Activated CD4-positive, alpha-beta T cell treated with anti-CD3 and anti-CD28 coated beads for 36 hours (primary cell): ENCODE measurements around the gene RAB8B. TPM values are rescaled to one million over a fixed set of nuclear protein-coding genes. Genes with fewer than 3 reads are reported as not detected.

Source experiments
- ATAC-seq: fragments of 200-7000 bp; cut with Tn5 transposase; one replicate; pipeline ENCODE4 v1.10.0; 2021; ENCODE audit warnings: mild to moderate bottlenecking, moderate library complexity
- CTCF ChIA-PET: fragments of 350-600 bp; sonication (Branson Sonifier 250); formaldehyde crosslinking; loops from one replicate; lab custom pipeline; 2021; ENCODE audit warnings: antibody characterized with exemption; lab: Charles Lee
- POLR2A ChIA-PET: fragments of 350-600 bp; sonication (Branson Sonifier 250); formaldehyde crosslinking; loops from one replicate; lab custom pipeline; 2021; ENCODE audit warnings: antibody characterized with exemption, inconsistent platforms; lab: Charles Lee
- DNase-seq: peaks from one replicate; pipeline ENCODE4 v3.0.0-alpha.2; 2020
- H3K27ac Mint-ChIP-seq: one replicate; pipeline ENCODE4 v1.8.0; 2021; ENCODE audit warnings: mixed read lengths
- H3K27me3 Mint-ChIP-seq: one replicate; pipeline ENCODE4 v1.8.0; 2021; ENCODE audit warnings: mixed read lengths
- H3K36me3 Mint-ChIP-seq: one replicate; pipeline ENCODE4 v1.8.0; 2021; ENCODE audit warnings: low read depth, mixed read lengths
- H3K4me1 Mint-ChIP-seq: one replicate; pipeline ENCODE4 v1.8.0; 2021; ENCODE audit warnings: mixed read lengths
- H3K4me3 Mint-ChIP-seq: one replicate; pipeline ENCODE4 v1.8.0; 2021; ENCODE audit warnings: mild to moderate bottlenecking, moderate library complexity, mixed read lengths
- H3K9me3 Mint-ChIP-seq: one replicate; pipeline ENCODE4 v1.8.0; 2021; ENCODE audit warnings: low read depth, mixed read lengths
- intact Hi-C, 2 experiments: fragments of 100-400 bp; cut with DNase I in 1 of 2; cut with micrococcal nuclease in 1 of 2; formaldehyde crosslinking; loops; one replicate each; pipeline versions ENCODE4 v1.14.2 to v1.15.1; 2022 to 2024; cut with DNase I, micrococcal nuclease
- total RNA-seq, 2 experiments: library from RNA; stranded (reverse); gene quantifications; one replicate each; pipeline ENCODE4 v1.2.3, GENCODE V29; 2021

The RAB8B gene
- total RNA-seq, 2 experiments from 2014 or later: 147 to 260 TPM

GRCh38 chr15:63305260-63305659 is 115.9 kb downstream of the RAB8B start:
- Mint-ChIP-seq H3K36me3 (peaks cover 11% of the 10 kb centered on the region), H3K27ac (no peak overlapping the region), H3K4me1 (no peaks in the 10 kb centered on the region), H3K27me3 (no peaks in the 10 kb centered on the region), H3K9me3 (no peaks in the 10 kb centered on the region), H3K4me3 (no peak overlapping the region)
- ChIA-PET CTCF (interaction anchor here (0.6 kb wide), 1 partner anchor 289 kb away, joined by 5 read pairs; no protein-coding TSS in a partner anchor), POLR2A (no interaction called here)
- DNase-seq: no peak
- ATAC-seq: no peak
- intact Hi-C loops: no loop called here

- Mint-ChIP-seq H3K27me3 (no peaks in the 10 kb centered on the region), H3K36me3 (peaks cover 12% of the 10 kb centered on the region), H3K9me3 (peaks cover 1% of the 10 kb centered on the region), H3K4me1 (no peaks in the 10 kb centered on the region), H3K27ac (no peak overlapping the region), H3K4me3 (no peak overlapping the region)
- ChIA-PET POLR2A (no interaction called here), CTCF (interaction anchor here (1.4 kb wide), 1 partner anchor 10 kb away, joined by 3 read pairs; no protein-coding TSS in a partner anchor)
- intact Hi-C loops: no loop called here
- DNase-seq: no peak
- no peak for ATAC-seq
Measured at GRCh38 chr15:63306492-63307073, 117.2 kb downstream of the RAB8B start.

- ATAC-seq (no peak), DNase-seq (no peak)
- ChIA-PET POLR2A (no interaction called here), CTCF (interaction anchor here (1.3 kb wide), 1 partner anchor 106 kb away, joined by 3 read pairs; no protein-coding TSS in a partner anchor)
- peaks cover 1% of the 10 kb centered on the region for H3K9me3 Mint-ChIP-seq
- H3K4me3 Mint-ChIP-seq: no peak overlapping the region
- H3K27ac Mint-ChIP-seq: no peak overlapping the region
- no peaks in the 10 kb centered on the region for H3K27me3 Mint-ChIP-seq
- intact Hi-C loops: no loop called here
- H3K36me3 Mint-ChIP-seq: peaks cover 12% of the 10 kb centered on the region
- H3K4me1 Mint-ChIP-seq: no peaks in the 10 kb centered on the region
Measured at GRCh38 chr15:63308491-63308890, 119.1 kb downstream of the RAB8B start.

- H3K27me3 Mint-ChIP-seq: no peaks in the 10 kb centered on the region
- no peak overlapping the region for H3K4me3 Mint-ChIP-seq
- ATAC-seq (no peak), DNase-seq (no peak)
- CTCF ChIA-PET: interaction anchor here (0.6 to 1.2 kb wide), 2 partner anchors 18 to 93 kb away, joined by 3 read pairs; no protein-coding TSS in a partner anchor
- no peaks in the 10 kb centered on the region for H3K4me1 Mint-ChIP-seq
- H3K36me3 Mint-ChIP-seq: peaks cover 12% of the 10 kb centered on the region
- POLR2A ChIA-PET: no interaction called here
- H3K9me3 Mint-ChIP-seq: peaks cover 1% of the 10 kb centered on the region
- intact Hi-C loops: no loop called here
- H3K27ac Mint-ChIP-seq: no peak overlapping the region
Measured at GRCh38 chr15:63308947-63309346, 119.5 kb downstream of the RAB8B start.

GRCh38 chr15:63310646-63311045 is 121.2 kb downstream of the RAB8B start:
- POLR2A ChIA-PET: no interaction called here
- peaks cover 10% of the 10 kb centered on the region for H3K36me3 Mint-ChIP-seq
- CTCF ChIA-PET: no interaction called here
- no peak overlapping the region for H3K27ac Mint-ChIP-seq
- DNase-seq (no peak), ATAC-seq (no peak)
- no peaks in the 10 kb centered on the region for H3K4me1 Mint-ChIP-seq
- H3K4me3 Mint-ChIP-seq: no peak overlapping the region
- peaks cover 1% of the 10 kb centered on the region for H3K9me3 Mint-ChIP-seq
- no peaks in the 10 kb centered on the region for H3K27me3 Mint-ChIP-seq
- intact Hi-C loops: no loop called here

- no peak overlapping the region for H3K27ac Mint-ChIP-seq
- ChIA-PET POLR2A (interaction anchor here (0.9 kb wide), 1 partner anchor 29 kb away, joined by 3 read pairs; no protein-coding TSS in a partner anchor), CTCF (interaction anchor here (0.6 to 1.2 kb wide), 4 partner anchors 18 to 90 kb away, joined by 3 to 4 read pairs (median 3); no protein-coding TSS in a partner anchor)
- ATAC-seq (no peak), DNase-seq (no peak)
- no peaks in the 10 kb centered on the region for H3K4me1 Mint-ChIP-seq
- H3K4me3 Mint-ChIP-seq: no peak overlapping the region
- intact Hi-C loops: no loop called here
- peaks cover 2% of the 10 kb centered on the region for H3K36me3 Mint-ChIP-seq
- peaks cover 3% of the 10 kb centered on the region for H3K27me3 Mint-ChIP-seq
- H3K9me3 Mint-ChIP-seq: peaks cover 1% of the 10 kb centered on the region
Measured at GRCh38 chr15:63312286-63312685, 122.9 kb downstream of the RAB8B start.

- intact Hi-C loops: no loop called here
- Mint-ChIP-seq H3K4me1 (no peaks in the 10 kb centered on the region), H3K27me3 (peaks cover 3% of the 10 kb centered on the region), H3K27ac (no peak overlapping the region), H3K36me3 (peaks cover 2% of the 10 kb centered on the region), H3K9me3 (peaks cover 1% of the 10 kb centered on the region), H3K4me3 (no peak overlapping the region)
- CTCF ChIA-PET: interaction anchor here (1.2 kb wide), 1 partner anchor 11 kb away, joined by 3 read pairs; no protein-coding TSS in a partner anchor
- ATAC-seq: no peak
- POLR2A ChIA-PET: no interaction called here
- DNase-seq: no peak
Measured at GRCh38 chr15:63313825-63314224, 124.4 kb downstream of the RAB8B start.

- DNase-seq: no peak
- Mint-ChIP-seq H3K9me3 (peaks cover 1% of the 10 kb centered on the region), H3K4me3 (no peak overlapping the region), H3K36me3 (peaks cover 2% of the 10 kb centered on the region), H3K4me1 (no peaks in the 10 kb centered on the region), H3K27me3 (peaks cover 3% of the 10 kb centered on the region), H3K27ac (no peak overlapping the region)
- ChIA-PET POLR2A (no interaction called here), CTCF (interaction anchor here (0.9 to 1.2 kb wide), 2 partner anchors 12 to 24 kb away, joined by 3 read pairs; no protein-coding TSS in a partner anchor)
- no peak for ATAC-seq
- intact Hi-C loops: no loop called here
Measured at GRCh38 chr15:63314409-63314808, 125.0 kb downstream of the RAB8B start.

Other genes with a start within 250 kb of the RAB8B start
- gene TPM1, start 146.9 kb upstream of the RAB8B start, total RNA-seq: 1 to 10 TPM; 7.6 to 8.9 TPM
- gene LACTB, start 67.7 kb upstream of the RAB8B start, total RNA-seq: 10 to 100 TPM; 10.9 to 14.9 TPM
- gene RPS27L, start 32.1 kb upstream of the RAB8B start, total RNA-seq: 100 to 1,000 TPM; 117 to 143 TPM
- gene APH1B, start 88.0 kb downstream of the RAB8B start, total RNA-seq: 1 to 10 TPM; 6.5 to 7.8 TPM
- under 1 TPM; 0.32 to 0.46 TPM for gene CA12, start 192.2 kb downstream of the RAB8B start, total RNA-seq